ENCODE measurements around the gene ADGRG2.

DNA sequence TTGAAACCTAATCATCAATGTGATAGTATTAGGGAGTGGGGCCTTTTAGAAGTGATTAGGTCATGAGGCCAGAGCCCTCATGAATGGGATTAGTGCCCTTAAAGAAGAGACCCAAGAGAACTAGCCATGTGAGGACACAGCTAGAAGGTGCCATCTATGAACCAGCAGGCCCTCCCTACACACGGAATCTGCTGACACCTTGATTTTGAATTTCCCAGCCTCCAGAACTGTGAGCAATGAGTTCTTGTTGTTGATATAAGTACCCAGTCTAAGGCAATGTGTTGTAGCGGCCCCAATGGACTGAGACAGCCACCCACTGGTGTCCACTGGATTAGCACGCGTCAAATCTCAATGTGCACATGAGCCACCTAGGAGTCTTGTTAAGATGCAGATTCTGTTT is 8.4 kb upstream of the ADGRG2 start:
- TF ChIP-seq CTCF (IDR thresholded peaks at IDR 0.05; ENCODE audit: borderline replicate concordance, extremely low read depth, low read length, poor library complexity, severe bottlenecking): no peak
- TF ChIP-seq EZH2 (IDR thresholded peaks at IDR 0.05; ENCODE audit: borderline replicate concordance, low read depth, low read length, severe bottlenecking): no peak
